ENCODE measurements around the gene GALNT6. TPM values are rescaled to one million over a fixed set of nuclear protein-coding genes. Genes with fewer than 3 reads are reported as not detected.

GALNT6 gene
- total RNA-seq, 1 donor from 2014 or later, result 35.0 TPM

GRCh38 chr12:51413149-51413548 is 21.9 kb upstream of the GALNT6 start:
- Histone ChIP-seq H3K4me3 (ENCODE audit: low read depth, low read length) (no peak overlapping the region), H3K27me3 (ENCODE audit: control insufficient read depth, insufficient read depth, low read length) (no peaks in the 10 kb centered on the region), H3K36me3 (ENCODE audit: control insufficient read depth, insufficient read depth, low read length) (no peaks in the 10 kb centered on the region)
- no peak for TF ChIP-seq CTCF (IDR thresholded peaks at IDR 0.05; ENCODE audit: insufficient read depth, low read length, poor library complexity, severe bottlenecking)
- DNase-seq (ENCODE audit: low read depth), result no peak

GRCh38 chr12:51409846-51410245 is 18.6 kb upstream of the GALNT6 start:
- Histone ChIP-seq H3K27me3 (ENCODE audit: control insufficient read depth, insufficient read depth, low read length) (no peaks in the 10 kb centered on the region), H3K4me3 (ENCODE audit: low read depth, low read length) (no peak overlapping the region), H3K36me3 (ENCODE audit: control insufficient read depth, insufficient read depth, low read length) (no peaks in the 10 kb centered on the region)
- TF ChIP-seq CTCF (IDR thresholded peaks at IDR 0.05; ENCODE audit: insufficient read depth, low read length, poor library complexity, severe bottlenecking), result no peak
- no peak for DNase-seq (ENCODE audit: low read depth)

- no peak for DNase-seq (ENCODE audit: low read depth)
- H3K36me3 ChIP-seq (ENCODE audit: control insufficient read depth, insufficient read depth, low read length), result no peaks in the 10 kb centered on the region
- no peak for TF ChIP-seq CTCF (IDR thresholded peaks at IDR 0.05; ENCODE audit: insufficient read depth, low read length, poor library complexity, severe bottlenecking)
- H3K27me3 ChIP-seq (ENCODE audit: control insufficient read depth, insufficient read depth, low read length), result no peaks in the 10 kb centered on the region
- no peak overlapping the region for H3K4me3 ChIP-seq (ENCODE audit: low read depth, low read length)
Measured at GRCh38 chr12:51407604-51408003, 16.4 kb upstream of the GALNT6 start.

- H3K27me3 ChIP-seq (ENCODE audit: control insufficient read depth, insufficient read depth, low read length), result no peaks in the 10 kb centered on the region
- TF ChIP-seq CTCF (IDR thresholded peaks at IDR 0.05; ENCODE audit: insufficient read depth, low read length, poor library complexity, severe bottlenecking), result no peak
- H3K4me3 ChIP-seq (ENCODE audit: low read depth, low read length), result no peak overlapping the region
- no peak for DNase-seq (ENCODE audit: low read depth)
- H3K36me3 ChIP-seq (ENCODE audit: control insufficient read depth, insufficient read depth, low read length), result no peaks in the 10 kb centered on the region
Measured at GRCh38 chr12:51406859-51407258, 15.7 kb upstream of the GALNT6 start.

GRCh38 chr12:51406290-51406689 is 15.1 kb upstream of the GALNT6 start:
- H3K4me3 ChIP-seq (ENCODE audit: low read depth, low read length), result no peak overlapping the region
- no peaks in the 10 kb centered on the region for H3K27me3 ChIP-seq (ENCODE audit: control insufficient read depth, insufficient read depth, low read length)
- no peak for TF ChIP-seq CTCF (IDR thresholded peaks at IDR 0.05; ENCODE audit: insufficient read depth, low read length, poor library complexity, severe bottlenecking)
- H3K36me3 ChIP-seq (ENCODE audit: control insufficient read depth, insufficient read depth, low read length), result no peaks in the 10 kb centered on the region
- DNase-seq (ENCODE audit: low read depth), result no peak

GRCh38 chr12:51405801-51406207 is 14.6 kb upstream of the GALNT6 start:
- no peak for TF ChIP-seq CTCF (IDR thresholded peaks at IDR 0.05; ENCODE audit: insufficient read depth, low read length, poor library complexity, severe bottlenecking)

More at GRCh38 chr12:51405801-51406207, 14.6 kb upstream of the GALNT6 start:
- no peaks in the 10 kb centered on the region for H3K36me3 ChIP-seq (ENCODE audit: control insufficient read depth, insufficient read depth, low read length)
- DNase-seq (ENCODE audit: low read depth), result no peak
- no peaks in the 10 kb centered on the region for H3K27me3 ChIP-seq (ENCODE audit: control insufficient read depth, insufficient read depth, low read length)
- no peak overlapping the region for H3K4me3 ChIP-seq (ENCODE audit: low read depth, low read length)

All from kidney epithelial cell (primary cell).